22Rv1 (cell line): ENCODE results near the gene MCMBP.
"Not testable (repeated sequence)": the region's sequence is repeated elsewhere in the genome, so short reads cannot be mapped to it uniquely, and the experiment has no call there.

Experiments used
- ZFX ChIP-seq: fragments of 450-650 bp; IDR thresholded peaks from 2 replicates; pipeline ENCODE4 v1.6.1; 2017; ENCODE audit warnings: antibody characterized with exemption, borderline replicate concordance
- TF ChIP-seq, protein P1 (sequence below): fragments of 450-650 bp; IDR thresholded peaks from 2 replicates; pipeline ENCODE4 v1.5.1; 2017; ENCODE audit warnings: mild to moderate bottlenecking

DNA sequence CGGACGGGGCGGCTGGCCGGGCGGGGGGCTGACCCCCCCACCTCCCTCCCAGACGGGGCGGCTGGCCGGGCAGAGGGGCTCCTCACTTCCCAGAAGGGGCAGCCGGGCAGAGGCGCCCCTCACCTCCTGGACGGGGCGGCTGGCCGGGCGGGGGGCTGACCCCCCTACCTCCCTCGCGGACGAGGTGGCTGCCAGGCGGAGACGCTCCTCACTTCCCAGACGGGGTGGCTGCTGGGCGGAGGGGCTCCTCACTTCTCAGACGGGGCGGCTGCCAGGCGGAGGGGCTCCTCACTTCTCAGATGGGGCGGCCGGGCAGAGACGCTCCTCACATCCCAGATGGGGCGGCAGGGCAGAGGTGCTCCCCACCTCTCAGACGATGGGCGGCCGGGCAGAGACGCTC, 77.5 kb downstream of the MCMBP start:
- TF ChIP-seq, protein P1, sequence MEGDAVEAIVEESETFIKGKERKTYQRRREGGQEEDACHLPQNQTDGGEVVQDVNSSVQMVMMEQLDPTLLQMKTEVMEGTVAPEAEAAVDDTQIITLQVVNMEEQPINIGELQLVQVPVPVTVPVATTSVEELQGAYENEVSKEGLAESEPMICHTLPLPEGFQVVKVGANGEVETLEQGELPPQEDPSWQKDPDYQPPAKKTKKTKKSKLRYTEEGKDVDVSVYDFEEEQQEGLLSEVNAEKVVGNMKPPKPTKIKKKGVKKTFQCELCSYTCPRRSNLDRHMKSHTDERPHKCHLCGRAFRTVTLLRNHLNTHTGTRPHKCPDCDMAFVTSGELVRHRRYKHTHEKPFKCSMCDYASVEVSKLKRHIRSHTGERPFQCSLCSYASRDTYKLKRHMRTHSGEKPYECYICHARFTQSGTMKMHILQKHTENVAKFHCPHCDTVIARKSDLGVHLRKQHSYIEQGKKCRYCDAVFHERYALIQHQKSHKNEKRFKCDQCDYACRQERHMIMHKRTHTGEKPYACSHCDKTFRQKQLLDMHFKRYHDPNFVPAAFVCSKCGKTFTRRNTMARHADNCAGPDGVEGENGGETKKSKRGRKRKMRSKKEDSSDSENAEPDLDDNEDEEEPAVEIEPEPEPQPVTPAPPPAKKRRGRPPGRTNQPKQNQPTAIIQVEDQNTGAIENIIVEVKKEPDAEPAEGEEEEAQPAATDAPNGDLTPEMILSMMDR = not testable (repeated sequence)
- not testable (repeated sequence) for TF ChIP-seq ZFX
